Muscle layer of colon (tissue), 2 donors: ENCODE measurements around the gene ITPR3.
A peak's percentile ranks its signal among the peaks of the same experiment; 100 is the strongest.
"Not testable (repeated sequence)": the region's sequence is repeated elsewhere in the genome, so short reads cannot be mapped to it uniquely, and the experiment has no call there.

ENCODE experiments used
- H3K27ac ChIP-seq: one replicate; pipeline ENCODE4 v1.7.0; 2013; ENCODE audit warnings: low read depth, mild to moderate bottlenecking, low read length, moderate library complexity
- H3K27me3 ChIP-seq, 2 donors: one replicate each; pipeline ENCODE4 v1.7.0; 2013; ENCODE audit warnings: low read length in 2 of 2, mild to moderate bottlenecking in 2 of 2; ENCODE audit not compliant: insufficient read depth in 2 of 2, control insufficient read depth in 1 of 2
- H3K36me3 ChIP-seq: one replicate; pipeline ENCODE4 v1.7.0; 2013; ENCODE audit warnings: mild to moderate bottlenecking, low read length; ENCODE audit not compliant: insufficient read depth
- H3K4me1 ChIP-seq: one replicate; pipeline ENCODE4 v1.7.0; 2013; ENCODE audit warnings: mild to moderate bottlenecking, low read length; ENCODE audit not compliant: insufficient read depth
- H3K4me3 ChIP-seq, 2 donors: one replicate each; pipeline ENCODE4 v1.7.0; 2013; ENCODE audit warnings: low read length in 2 of 2, low read depth in 1 of 2, mild to moderate bottlenecking in 1 of 2, moderate library complexity in 1 of 2
- H3K9ac ChIP-seq: one replicate; pipeline ENCODE4 v1.7.0; 2013; ENCODE audit warnings: low read length
- H3K9me3 ChIP-seq: one replicate; pipeline ENCODE4 v1.7.0; 2013; ENCODE audit warnings: mild to moderate bottlenecking, low read length
- donor health status: abdominal sarcoma.
- donor health status: Adenocarcinoma of cecum.

The ITPR3 gene

DNA sequence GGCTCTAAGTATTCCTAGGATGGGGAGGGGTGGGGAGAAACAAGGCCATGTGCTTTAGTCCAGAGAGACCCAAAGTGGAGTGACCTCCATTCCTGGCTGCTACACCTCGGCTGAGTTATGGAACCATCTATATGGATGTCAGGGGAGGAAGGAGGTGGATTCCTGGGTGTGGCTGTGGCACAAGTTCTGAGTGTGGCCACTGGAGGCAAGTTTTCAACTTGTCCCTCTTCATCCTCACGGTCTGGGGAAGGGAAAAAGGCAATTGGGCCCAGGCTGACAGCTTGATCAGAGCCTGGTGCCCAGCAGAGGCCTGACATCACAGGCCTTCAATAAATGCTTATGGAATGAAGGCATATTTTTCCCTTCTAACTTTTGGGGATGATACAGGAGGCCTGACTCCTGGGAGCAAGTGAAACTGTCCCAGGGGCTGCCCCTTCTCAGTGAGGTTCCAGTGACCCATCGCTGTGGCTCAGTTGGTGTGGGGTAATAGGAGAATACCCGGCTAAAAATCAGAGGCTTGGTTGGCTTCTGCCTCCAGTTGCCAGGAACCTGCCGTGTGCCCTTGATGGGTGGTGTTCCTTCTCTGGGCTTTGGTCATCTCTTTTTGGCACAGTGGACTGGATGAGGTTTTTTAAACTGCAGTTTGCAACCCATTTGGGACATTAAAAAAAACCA, 1.8 kb upstream of the ITPR3 start:
- H3K4me3 ChIP-seq: no peak overlapping the region
- H3K9me3 ChIP-seq: no peaks in the 10 kb centered on the region
- H3K36me3 ChIP-seq: no peaks in the 10 kb centered on the region
- H3K9ac ChIP-seq: no peak overlapping the region
- peaks cover 6 to 21% of the 10 kb centered on the region in 2 donors for H3K27me3 ChIP-seq
- H3K27ac ChIP-seq: no peak overlapping the region
- peaks cover 16% of the 10 kb centered on the region for H3K4me1 ChIP-seq

DNA sequence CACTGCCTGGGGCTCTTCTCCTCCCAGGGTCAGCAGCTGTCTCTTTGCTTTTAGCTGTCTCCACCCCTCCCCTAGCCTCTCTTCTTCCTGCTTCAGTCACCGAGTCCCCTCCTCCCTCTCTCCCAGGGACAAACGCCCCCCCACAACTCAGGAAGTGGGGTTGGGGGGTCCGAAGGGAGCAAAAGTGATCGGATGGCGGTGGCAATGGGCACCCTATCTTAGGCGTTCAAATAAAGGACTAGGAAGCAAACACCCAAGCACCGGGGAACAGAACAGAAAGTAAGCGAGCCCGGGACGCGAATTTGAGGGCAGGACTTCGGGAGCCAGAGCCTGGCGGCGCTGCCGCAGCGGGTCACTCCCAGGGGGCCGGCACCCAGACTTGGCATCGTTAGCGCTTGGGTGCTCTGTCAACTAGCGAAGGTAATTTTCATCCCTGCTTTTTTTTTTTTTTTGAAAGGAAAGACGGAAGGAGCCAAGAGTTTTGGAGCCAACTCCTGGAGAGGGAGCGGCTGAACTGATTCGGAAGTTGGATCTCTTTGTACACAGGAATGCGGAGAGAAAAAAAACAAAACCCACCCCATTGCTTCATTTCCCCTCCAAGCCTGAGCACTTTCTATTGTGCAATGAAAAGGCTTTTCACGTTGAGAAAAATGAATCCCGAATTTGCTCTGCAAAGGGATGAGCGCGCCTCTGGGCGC, 815 bp upstream of the ITPR3 start:
- Histone ChIP-seq H3K36me3 (no peaks in the 10 kb centered on the region), H3K27ac (no peak overlapping the region), H3K9me3 (no peaks in the 10 kb centered on the region), H3K27me3 (peaks cover 6 to 20% of the 10 kb centered on the region in 2 donors), H3K4me1 (peaks cover 16% of the 10 kb centered on the region), H3K9ac (no peak overlapping the region), H3K4me3 (peak overlapping the region; percentile 53 to 78)

DNA sequence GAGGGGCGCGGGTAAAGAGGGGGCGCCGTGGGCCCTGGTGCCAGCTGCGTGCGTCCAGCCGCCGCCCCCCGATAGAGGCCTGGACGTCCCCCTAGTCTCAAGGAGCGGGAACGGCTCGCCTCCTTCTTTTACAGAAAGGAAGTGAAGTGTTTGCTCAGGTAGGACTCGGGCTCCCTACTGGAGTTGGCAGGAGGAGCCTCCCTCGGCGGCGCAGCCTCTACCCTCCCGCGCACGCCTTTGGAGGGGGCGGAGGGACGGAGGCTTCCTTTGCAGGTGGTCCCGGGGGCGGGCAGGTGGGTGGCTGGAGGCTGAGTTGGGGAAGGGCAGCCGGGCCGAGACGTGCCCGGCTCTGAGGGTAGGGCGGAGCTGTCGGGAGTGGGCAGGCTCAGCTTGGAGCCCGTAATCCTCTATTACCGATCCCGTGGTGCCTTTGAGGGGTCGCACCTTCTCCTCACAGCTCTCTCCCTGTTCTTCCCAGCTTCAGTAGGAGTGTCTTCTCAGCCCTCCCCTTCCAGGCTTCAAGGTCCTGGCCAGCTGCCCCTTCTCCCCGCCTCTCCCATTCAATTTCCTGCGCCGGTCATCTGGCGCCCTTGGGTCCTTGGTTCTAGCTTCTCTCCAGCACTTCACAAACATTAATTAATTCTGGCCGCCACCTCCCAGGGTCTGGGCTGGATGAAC, 728 bp downstream of the ITPR3 start:
- Histone ChIP-seq H3K4me1 (peaks cover 16% of the 10 kb centered on the region), H3K9me3 (no peaks in the 10 kb centered on the region), H3K9ac (no peak overlapping the region), H3K27ac (no peak overlapping the region), H3K36me3 (no peaks in the 10 kb centered on the region), H3K4me3 (peak overlapping the region; percentile 53 to 60), H3K27me3 (peaks cover 6 to 28% of the 10 kb centered on the region in 2 donors)

DNA sequence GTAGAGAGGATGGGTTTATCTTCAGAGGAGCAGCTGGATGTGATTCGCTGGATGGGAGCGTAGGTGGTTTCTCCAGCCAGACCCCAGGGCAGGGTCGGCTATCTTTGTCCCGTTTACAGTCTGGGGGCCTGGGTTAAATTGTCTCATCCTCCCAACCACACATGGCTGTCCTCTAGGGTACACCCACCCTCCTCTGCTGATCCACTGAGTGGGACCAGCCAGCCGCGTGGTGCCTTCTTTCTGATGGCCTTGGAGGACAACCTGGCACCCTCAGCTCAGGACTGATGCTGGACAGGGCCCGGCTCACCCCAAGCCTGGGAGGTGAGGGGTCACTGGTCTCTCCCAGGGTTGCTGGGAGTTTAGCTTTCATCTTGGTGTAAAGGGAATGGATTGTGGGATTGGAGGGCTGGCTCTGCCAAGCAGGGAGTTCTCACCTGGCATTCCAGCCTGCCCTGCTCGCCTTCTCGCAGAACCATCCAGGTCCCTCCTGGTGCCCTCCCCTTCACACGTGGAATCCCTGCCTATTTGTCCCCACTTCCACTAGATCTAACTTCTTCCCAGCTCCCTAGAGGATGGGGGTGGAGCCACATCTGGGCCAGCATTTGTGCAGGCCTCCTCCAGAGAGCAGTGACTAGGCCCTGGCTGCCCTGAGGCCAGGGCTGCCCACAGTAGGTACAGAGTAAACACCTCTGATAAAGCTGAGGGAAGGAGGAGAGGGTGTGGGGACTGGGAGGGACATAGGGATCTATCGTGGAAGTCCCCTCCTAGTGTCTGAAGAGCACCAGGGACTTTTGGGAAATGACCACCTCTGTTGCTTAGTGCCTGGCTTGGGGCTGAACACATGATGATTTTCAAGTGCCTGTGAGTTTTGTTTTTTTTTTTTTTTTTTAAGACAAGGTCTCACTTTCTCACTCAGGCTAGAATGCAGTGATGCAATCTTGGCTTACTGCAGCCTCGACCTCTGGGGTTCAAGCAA, 1.6 kb downstream of the ITPR3 start:
- no peaks in the 10 kb centered on the region for H3K9me3 ChIP-seq
- H3K27me3 ChIP-seq: peaks cover 6 to 28% of the 10 kb centered on the region in 2 donors
- H3K9ac ChIP-seq: no peak overlapping the region
- H3K36me3 ChIP-seq: no peaks in the 10 kb centered on the region
- no peak overlapping the region for H3K27ac ChIP-seq
- peak overlapping the region; percentile 53 to 60 for H3K4me3 ChIP-seq
- peaks cover 16% of the 10 kb centered on the region for H3K4me1 ChIP-seq

DNA sequence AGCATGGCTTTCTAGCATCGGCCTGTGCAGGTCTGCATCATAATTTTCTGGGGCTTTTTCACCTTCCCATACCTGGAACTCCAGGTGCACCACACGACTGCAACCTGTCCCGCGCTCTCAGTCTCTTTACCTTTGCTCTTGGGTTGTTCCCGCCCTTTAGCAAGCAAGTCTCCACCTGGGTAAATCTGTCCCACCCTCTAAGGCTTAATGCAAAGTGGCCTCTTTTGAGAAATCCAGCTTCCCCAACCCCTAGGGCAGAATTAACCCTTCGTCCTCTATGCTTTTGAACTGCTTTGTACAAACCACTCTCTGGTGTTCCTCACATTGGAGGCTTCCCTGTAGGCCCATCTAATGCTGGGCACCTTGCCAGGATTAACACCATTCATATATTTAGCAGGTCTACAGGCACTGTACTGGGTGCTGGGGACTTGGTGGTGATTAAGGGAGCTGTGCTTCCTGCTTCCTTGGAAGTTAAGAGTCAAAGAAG, 2.8 kb downstream of the ITPR3 start:
- Histone ChIP-seq H3K27me3 (peaks cover 6 to 28% of the 10 kb centered on the region in 2 donors), H3K4me1 (peaks cover 16% of the 10 kb centered on the region), H3K9me3 (no peaks in the 10 kb centered on the region), H3K27ac (no peak overlapping the region), H3K4me3 (no peak overlapping the region), H3K36me3 (no peaks in the 10 kb centered on the region), H3K9ac (no peak overlapping the region)

DNA sequence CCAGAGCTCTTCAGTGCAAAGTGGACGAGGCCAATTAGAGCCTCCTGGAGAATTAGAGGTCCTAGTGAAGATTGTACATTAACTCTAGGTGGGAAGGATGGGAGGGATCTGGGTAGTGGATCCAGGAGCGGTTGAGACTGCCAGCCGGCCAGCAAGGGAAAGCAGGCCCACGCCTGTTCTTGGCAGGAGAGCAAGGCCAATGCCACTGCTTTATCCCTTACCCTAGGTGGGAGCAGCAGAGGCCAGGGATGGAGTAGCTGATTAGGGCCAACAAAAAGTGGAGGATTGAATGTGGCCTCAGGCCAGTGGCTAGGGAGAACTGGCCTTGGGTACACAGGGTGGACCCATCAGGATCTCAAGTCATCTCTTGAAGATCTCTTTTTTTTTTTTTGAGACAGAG, 3.7 kb downstream of the ITPR3 start:
- H3K36me3 ChIP-seq: no peaks in the 10 kb centered on the region
- no peak overlapping the region for H3K27ac ChIP-seq
- H3K9ac ChIP-seq: no peak overlapping the region
- H3K9me3 ChIP-seq: no peaks in the 10 kb centered on the region
- H3K4me3 ChIP-seq: no peak overlapping the region
- peaks cover 6 to 28% of the 10 kb centered on the region in 2 donors for H3K27me3 ChIP-seq
- peaks cover 10% of the 10 kb centered on the region for H3K4me1 ChIP-seq

DNA sequence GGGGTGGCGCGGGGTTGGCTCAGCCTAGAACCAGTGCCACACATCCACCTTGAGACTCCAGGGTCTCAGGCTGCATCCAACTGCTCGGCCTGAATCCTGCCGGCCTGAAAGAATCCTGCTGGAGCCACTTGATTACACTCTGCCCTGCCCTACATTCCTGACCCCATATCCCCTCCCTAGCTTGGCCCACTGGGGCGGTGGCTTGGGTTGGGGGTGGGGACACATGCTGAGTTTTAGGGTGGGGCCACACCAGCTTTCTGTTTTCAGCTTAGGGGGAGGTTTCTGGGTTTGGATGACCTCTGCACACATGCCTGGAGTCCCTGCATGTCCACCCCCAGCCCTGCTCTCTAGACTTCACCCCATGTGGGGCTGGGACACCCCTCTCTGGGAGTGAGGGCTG, 6.8 kb downstream of the ITPR3 start:
- Histone ChIP-seq H3K27me3 (peaks cover 6 to 20% of the 10 kb centered on the region in 2 donors), H3K9me3 (no peaks in the 10 kb centered on the region), H3K4me3 (no peak overlapping the region), H3K9ac (no peak overlapping the region), H3K27ac (no peak overlapping the region), H3K4me1 (peaks cover under 1% of the 10 kb centered on the region), H3K36me3 (no peaks in the 10 kb centered on the region)

DNA sequence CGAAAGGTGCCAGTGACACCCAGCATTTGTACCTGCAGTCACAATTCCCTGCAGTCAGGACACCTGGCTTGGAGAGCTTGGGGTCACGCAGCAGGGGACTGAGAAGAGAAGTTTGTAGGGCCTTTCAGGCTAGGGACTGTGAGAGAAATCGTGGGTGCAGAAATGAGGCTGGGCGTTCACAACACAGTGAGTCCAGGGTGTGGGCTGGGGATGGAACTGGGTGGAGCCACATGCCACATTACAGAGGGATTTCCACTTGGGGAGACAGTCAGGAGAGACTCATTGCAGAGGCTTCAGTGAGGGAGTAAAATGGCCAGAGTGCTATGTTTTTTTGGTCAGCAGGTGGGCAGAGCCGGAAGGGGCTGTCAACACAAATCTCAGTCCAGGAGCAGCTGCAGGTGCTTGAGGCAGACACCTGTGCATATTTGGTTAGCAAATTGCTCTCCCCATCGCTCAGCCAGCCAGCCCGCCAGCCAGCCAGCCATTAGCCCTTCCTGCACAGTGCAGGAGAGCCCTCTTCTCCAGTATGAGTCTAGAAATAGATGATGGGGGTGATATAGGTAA, 7.4 kb downstream of the ITPR3 start:
- H3K9ac ChIP-seq: no peak overlapping the region
- no peaks in the 10 kb centered on the region for H3K9me3 ChIP-seq
- H3K4me3 ChIP-seq: no peak overlapping the region
- H3K27me3 ChIP-seq: peaks cover 6 to 18% of the 10 kb centered on the region in 2 donors
- H3K36me3 ChIP-seq: no peaks in the 10 kb centered on the region
- H3K27ac ChIP-seq: no peak overlapping the region
- peaks cover 4% of the 10 kb centered on the region for H3K4me1 ChIP-seq

DNA sequence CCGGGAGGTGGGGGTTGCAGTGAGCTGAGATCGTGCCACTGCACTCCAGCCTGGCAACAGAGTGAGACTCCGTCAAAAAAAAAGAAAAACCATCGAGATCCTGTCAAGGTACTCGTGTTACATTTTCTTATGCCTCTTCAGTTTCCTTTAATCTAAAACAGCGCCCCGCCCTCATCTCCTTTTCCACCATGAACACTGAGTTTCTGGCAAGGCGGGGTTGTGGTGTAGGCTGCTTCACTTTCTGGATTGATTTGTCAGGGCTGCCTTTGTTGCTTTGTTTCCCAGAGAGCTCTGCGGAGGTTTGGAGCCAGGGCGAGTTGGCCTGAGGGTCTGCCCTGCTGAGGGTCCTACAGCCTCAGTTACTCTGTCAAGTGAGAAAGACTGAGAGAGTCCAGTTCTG, 8.9 kb downstream of the ITPR3 start:
- Histone ChIP-seq H3K9me3 (no peaks in the 10 kb centered on the region), H3K36me3 (no peaks in the 10 kb centered on the region), H3K4me1 (peaks cover 11% of the 10 kb centered on the region), H3K27ac (no peak overlapping the region), H3K4me3 (no peak overlapping the region), H3K9ac (no peak overlapping the region), H3K27me3 (peaks cover 7 to 25% of the 10 kb centered on the region in 2 donors)

DNA sequence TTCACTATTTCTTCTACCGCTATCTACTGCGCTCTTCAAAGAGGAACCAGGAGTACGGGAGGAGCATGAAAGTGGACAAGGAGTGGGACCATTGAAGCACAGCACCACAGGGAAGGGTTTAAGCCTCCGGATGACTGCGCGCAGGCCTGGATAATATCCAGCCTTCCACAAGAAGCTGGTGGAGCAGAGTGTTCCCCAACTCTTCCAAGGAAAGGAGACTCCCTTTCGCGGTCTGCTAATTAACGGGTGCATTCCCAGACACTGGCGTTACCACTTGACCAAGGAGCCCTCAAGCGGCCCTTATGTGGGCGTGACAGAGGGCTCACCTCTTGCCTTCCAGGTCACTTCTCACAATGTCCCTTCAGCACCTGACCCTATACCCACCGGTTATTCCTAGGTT, 10.4 kb downstream of the ITPR3 start:
- H3K27ac ChIP-seq, H3K4me3 ChIP-seq, H3K36me3 ChIP-seq, H3K9me3 ChIP-seq, H3K9ac ChIP-seq: not testable (repeated sequence)
- peaks cover 11% of the 10 kb centered on the region for H3K4me1 ChIP-seq
- H3K27me3 ChIP-seq: peaks cover 7 to 23% of the 10 kb centered on the region in 2 donors
